ENCODE results near the gene MUC13.

MUC13 gene

GRCh38 chr3:124878561-124879336, 55.8 kb downstream of the MUC13 start:
- H3K36me3 ChIP-seq (ENCODE audit: control insufficient read depth in 1 of 2, insufficient read depth in 2 of 2, low read length in 2 of 2), result no peaks in the 10 kb centered on the region
- peak overlapping the region in 1 of 2 donors; percentile 1 for H3K4me3 ChIP-seq (ENCODE audit: low read depth in 1 of 2, low read length in 2 of 2)
- H3K4me1 ChIP-seq (ENCODE audit: control insufficient read depth in 1 of 2, insufficient read depth in 2 of 2, low read length in 2 of 2), result peaks cover 25 to 27% of the 10 kb centered on the region in 2 donors
- no peak overlapping the region for H3K9ac ChIP-seq (ENCODE audit: low read depth in 1 of 2, low read length in 2 of 2)
- no peak overlapping the region for H3K27ac ChIP-seq (ENCODE audit: low read depth, low read length)
- no peaks in the 10 kb centered on the region for H3K27me3 ChIP-seq (ENCODE audit: control insufficient read depth in 1 of 2, insufficient read depth in 2 of 2, low read length in 2 of 2)
- no peaks in the 10 kb centered on the region for H3K9me3 ChIP-seq (ENCODE audit: control insufficient read depth in 1 of 2, low read length in 2 of 2)

DNA sequence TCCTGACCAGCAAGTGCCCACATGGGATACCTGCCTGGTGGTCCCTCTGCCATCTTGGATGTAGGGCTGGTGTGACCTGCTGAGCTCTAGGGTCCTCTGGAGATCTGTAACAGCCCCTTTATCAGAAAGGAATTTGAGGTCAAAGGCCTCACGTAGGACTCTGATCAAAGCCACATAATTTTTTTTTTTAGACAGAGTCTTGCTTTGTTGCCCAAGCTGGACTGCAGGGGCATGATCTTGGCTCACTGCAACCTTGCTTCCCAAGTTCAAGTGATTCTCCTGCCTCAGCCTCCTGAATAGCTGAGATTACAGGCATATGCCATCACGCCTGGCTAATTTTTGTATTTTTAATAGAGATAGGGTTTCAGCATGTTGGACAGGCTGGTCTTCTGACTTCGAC, 56.9 kb downstream of the MUC13 start:
- no peak overlapping the region for H3K9ac ChIP-seq (ENCODE audit: low read depth in 1 of 2, low read length in 2 of 2)
- H3K27ac ChIP-seq (ENCODE audit: low read depth, low read length), result no peak overlapping the region
- H3K4me1 ChIP-seq (ENCODE audit: control insufficient read depth in 1 of 2, insufficient read depth in 2 of 2, low read length in 2 of 2), result peaks cover 25 to 27% of the 10 kb centered on the region in 2 donors
- H3K9me3 ChIP-seq (ENCODE audit: control insufficient read depth in 1 of 2, low read length in 2 of 2), result no peaks in the 10 kb centered on the region
- H3K27me3 ChIP-seq (ENCODE audit: control insufficient read depth in 1 of 2, insufficient read depth in 2 of 2, low read length in 2 of 2), result no peaks in the 10 kb centered on the region
- H3K36me3 ChIP-seq (ENCODE audit: control insufficient read depth in 1 of 2, insufficient read depth in 2 of 2, low read length in 2 of 2), result no peaks in the 10 kb centered on the region
- no peak overlapping the region for H3K4me3 ChIP-seq (ENCODE audit: low read depth in 1 of 2, low read length in 2 of 2)

DNA sequence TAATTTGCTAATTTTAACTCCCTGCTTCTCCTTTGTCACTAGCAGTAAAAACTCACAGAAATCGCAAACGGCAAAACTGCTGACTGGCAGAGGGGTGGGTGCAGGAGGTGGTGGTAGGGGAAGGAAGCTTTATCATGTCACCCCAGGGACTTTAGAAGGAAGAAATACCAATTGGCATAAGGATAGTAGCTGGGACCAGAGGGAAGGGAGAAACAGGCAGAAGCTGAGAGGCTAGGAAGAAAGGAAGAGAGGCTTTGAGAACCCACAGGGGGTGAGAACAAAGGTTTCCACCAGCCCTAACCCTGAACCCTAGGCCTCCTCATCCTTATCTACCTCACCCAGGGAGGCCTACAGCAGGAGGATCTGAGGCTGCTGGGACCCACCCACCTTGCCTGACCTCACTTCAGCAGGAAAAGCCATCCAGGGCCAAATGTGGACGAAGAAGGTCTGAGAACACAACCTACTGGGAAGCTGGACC, 58.1 kb downstream of the MUC13 start:
- Histone ChIP-seq H3K4me1 (ENCODE audit: control insufficient read depth in 1 of 2, insufficient read depth in 2 of 2, low read length in 2 of 2) (peaks cover 25 to 27% of the 10 kb centered on the region in 2 donors), H3K36me3 (ENCODE audit: control insufficient read depth in 1 of 2, insufficient read depth in 2 of 2, low read length in 2 of 2) (no peaks in the 10 kb centered on the region), H3K4me3 (ENCODE audit: low read depth in 1 of 2, low read length in 2 of 2) (no peak overlapping the region), H3K9me3 (ENCODE audit: control insufficient read depth in 1 of 2, low read length in 2 of 2) (no peaks in the 10 kb centered on the region), H3K27me3 (ENCODE audit: control insufficient read depth in 1 of 2, insufficient read depth in 2 of 2, low read length in 2 of 2) (no peaks in the 10 kb centered on the region), H3K27ac (ENCODE audit: low read depth, low read length) (no peak overlapping the region), H3K9ac (ENCODE audit: low read depth in 1 of 2, low read length in 2 of 2) (no peak overlapping the region)

- H3K36me3 ChIP-seq (ENCODE audit: control insufficient read depth in 1 of 2, insufficient read depth in 2 of 2, low read length in 2 of 2), result no peaks in the 10 kb centered on the region
- H3K9ac ChIP-seq (ENCODE audit: low read depth in 1 of 2, low read length in 2 of 2), result no peak overlapping the region
- no peaks in the 10 kb centered on the region for H3K27me3 ChIP-seq (ENCODE audit: control insufficient read depth in 1 of 2, insufficient read depth in 2 of 2, low read length in 2 of 2)
- peaks cover 10 to 13% of the 10 kb centered on the region in 2 donors for H3K4me1 ChIP-seq (ENCODE audit: control insufficient read depth in 1 of 2, insufficient read depth in 2 of 2, low read length in 2 of 2)
- no peaks in the 10 kb centered on the region for H3K9me3 ChIP-seq (ENCODE audit: control insufficient read depth in 1 of 2, low read length in 2 of 2)
- no peak overlapping the region for H3K4me3 ChIP-seq (ENCODE audit: low read depth in 1 of 2, low read length in 2 of 2)
- no peak overlapping the region for H3K27ac ChIP-seq (ENCODE audit: low read depth, low read length)
These were observed 61.3 kb downstream of the MUC13 start for GRCh38 chr3:124873226-124873625.

DNA sequence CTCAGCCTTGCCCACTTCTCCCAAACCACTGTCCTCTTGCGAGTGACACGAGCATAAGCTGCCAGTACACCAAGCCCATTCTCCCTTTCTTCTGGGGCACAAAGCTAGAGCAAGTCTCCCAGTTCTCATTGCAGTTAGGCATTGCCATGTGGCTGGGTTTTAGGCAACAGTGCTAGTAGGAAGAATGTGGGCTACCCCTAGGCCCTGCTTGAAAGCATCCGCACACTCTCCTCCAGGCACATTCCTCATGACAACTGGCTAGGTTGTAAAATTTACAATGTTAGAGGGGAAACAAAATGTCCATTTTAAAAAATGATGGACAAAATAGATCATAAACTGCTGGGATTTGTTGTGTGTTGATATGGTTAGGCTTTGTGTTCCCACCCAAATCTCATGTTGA, 67.0 kb downstream of the MUC13 start:
- Histone ChIP-seq H3K36me3 (ENCODE audit: control insufficient read depth in 1 of 2, insufficient read depth in 2 of 2, low read length in 2 of 2) (peaks cover 0 to 7% of the 10 kb centered on the region in 2 donors), H3K27ac (ENCODE audit: low read depth, low read length) (no peak overlapping the region), H3K4me1 (ENCODE audit: control insufficient read depth in 1 of 2, insufficient read depth in 2 of 2, low read length in 2 of 2) (peaks cover 8 to 12% of the 10 kb centered on the region in 2 donors), H3K27me3 (ENCODE audit: control insufficient read depth in 1 of 2, insufficient read depth in 2 of 2, low read length in 2 of 2) (no peaks in the 10 kb centered on the region), H3K4me3 (ENCODE audit: low read depth in 1 of 2, low read length in 2 of 2) (no peak overlapping the region), H3K9me3 (ENCODE audit: control insufficient read depth in 1 of 2, low read length in 2 of 2) (no peaks in the 10 kb centered on the region), H3K9ac (ENCODE audit: low read depth in 1 of 2, low read length in 2 of 2) (no peak overlapping the region)

- Histone ChIP-seq H3K4me1 (ENCODE audit: control insufficient read depth in 1 of 2, insufficient read depth in 2 of 2, low read length in 2 of 2) (peaks cover 16 to 25% of the 10 kb centered on the region in 2 donors), H3K27me3 (ENCODE audit: control insufficient read depth in 1 of 2, insufficient read depth in 2 of 2, low read length in 2 of 2) (no peaks in the 10 kb centered on the region), H3K36me3 (ENCODE audit: control insufficient read depth in 1 of 2, insufficient read depth in 2 of 2, low read length in 2 of 2) (peaks cover 0 to 7% of the 10 kb centered on the region in 2 donors), H3K9ac (ENCODE audit: low read depth in 1 of 2, low read length in 2 of 2) (no peak overlapping the region), H3K4me3 (ENCODE audit: low read depth in 1 of 2, low read length in 2 of 2) (no peak overlapping the region), H3K27ac (ENCODE audit: low read depth, low read length) (no peak overlapping the region), H3K9me3 (ENCODE audit: control insufficient read depth in 1 of 2, low read length in 2 of 2) (no peaks in the 10 kb centered on the region)
These were observed 72.5 kb downstream of the MUC13 start for GRCh38 chr3:124862006-124862405.

DNA sequence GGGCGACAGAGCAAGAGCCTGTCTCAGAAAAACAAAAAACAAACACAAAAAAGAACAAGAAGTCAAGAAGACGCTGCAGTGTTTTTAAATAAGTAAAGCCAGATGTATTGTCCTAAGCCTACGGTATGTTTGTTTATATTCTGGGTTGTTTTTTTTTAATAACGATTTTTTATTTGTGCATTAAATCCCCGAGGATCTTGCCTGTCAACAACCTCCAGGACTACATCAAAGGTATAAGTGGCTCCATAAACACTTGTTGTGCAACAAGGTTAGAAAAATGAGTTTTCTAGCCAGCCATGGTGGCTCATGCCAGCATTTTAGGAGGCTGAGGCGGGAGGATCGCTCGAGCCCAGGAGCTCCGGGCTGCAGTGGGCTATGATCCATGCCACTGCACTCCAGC, 73.5 kb downstream of the MUC13 start:
- H3K4me1 ChIP-seq (ENCODE audit: control insufficient read depth in 1 of 2, insufficient read depth in 2 of 2, low read length in 2 of 2), result peaks cover 16 to 25% of the 10 kb centered on the region in 2 donors
- H3K27me3 ChIP-seq (ENCODE audit: control insufficient read depth in 1 of 2, insufficient read depth in 2 of 2, low read length in 2 of 2), result no peaks in the 10 kb centered on the region
- H3K36me3 ChIP-seq (ENCODE audit: control insufficient read depth in 1 of 2, insufficient read depth in 2 of 2, low read length in 2 of 2), result peaks cover 0 to 4% of the 10 kb centered on the region in 2 donors
- H3K27ac ChIP-seq (ENCODE audit: low read depth, low read length), result no peak overlapping the region
- H3K4me3 ChIP-seq (ENCODE audit: low read depth in 1 of 2, low read length in 2 of 2), result no peak overlapping the region
- no peak overlapping the region for H3K9ac ChIP-seq (ENCODE audit: low read depth in 1 of 2, low read length in 2 of 2)
- no peaks in the 10 kb centered on the region for H3K9me3 ChIP-seq (ENCODE audit: control insufficient read depth in 1 of 2, low read length in 2 of 2)

GRCh38 chr3:124860599-124860998, 74.0 kb downstream of the MUC13 start:
- peaks cover 0 to 4% of the 10 kb centered on the region in 2 donors for H3K36me3 ChIP-seq (ENCODE audit: control insufficient read depth in 1 of 2, insufficient read depth in 2 of 2, low read length in 2 of 2)
- no peaks in the 10 kb centered on the region for H3K9me3 ChIP-seq (ENCODE audit: control insufficient read depth in 1 of 2, low read length in 2 of 2)
- H3K4me3 ChIP-seq (ENCODE audit: low read depth in 1 of 2, low read length in 2 of 2), result no peak overlapping the region
- no peak overlapping the region for H3K9ac ChIP-seq (ENCODE audit: low read depth in 1 of 2, low read length in 2 of 2)
- no peak overlapping the region for H3K27ac ChIP-seq (ENCODE audit: low read depth, low read length)
- H3K4me1 ChIP-seq (ENCODE audit: control insufficient read depth in 1 of 2, insufficient read depth in 2 of 2, low read length in 2 of 2), result peaks cover 16 to 25% of the 10 kb centered on the region in 2 donors
- H3K27me3 ChIP-seq (ENCODE audit: control insufficient read depth in 1 of 2, insufficient read depth in 2 of 2, low read length in 2 of 2), result no peaks in the 10 kb centered on the region

GRCh38 chr3:124859025-124859424, 75.5 kb downstream of the MUC13 start:
- H3K4me3 ChIP-seq (ENCODE audit: low read depth in 1 of 2, low read length in 2 of 2), result no peak overlapping the region
- no peaks in the 10 kb centered on the region for H3K27me3 ChIP-seq (ENCODE audit: control insufficient read depth in 1 of 2, insufficient read depth in 2 of 2, low read length in 2 of 2)
- no peaks in the 10 kb centered on the region for H3K9me3 ChIP-seq (ENCODE audit: control insufficient read depth in 1 of 2, low read length in 2 of 2)
- no peak overlapping the region for H3K27ac ChIP-seq (ENCODE audit: low read depth, low read length)
- peaks cover 0 to 4% of the 10 kb centered on the region in 2 donors for H3K36me3 ChIP-seq (ENCODE audit: control insufficient read depth in 1 of 2, insufficient read depth in 2 of 2, low read length in 2 of 2)
- no peak overlapping the region for H3K9ac ChIP-seq (ENCODE audit: low read depth in 1 of 2, low read length in 2 of 2)
- peaks cover 16 to 25% of the 10 kb centered on the region in 2 donors for H3K4me1 ChIP-seq (ENCODE audit: control insufficient read depth in 1 of 2, insufficient read depth in 2 of 2, low read length in 2 of 2)

DNA sequence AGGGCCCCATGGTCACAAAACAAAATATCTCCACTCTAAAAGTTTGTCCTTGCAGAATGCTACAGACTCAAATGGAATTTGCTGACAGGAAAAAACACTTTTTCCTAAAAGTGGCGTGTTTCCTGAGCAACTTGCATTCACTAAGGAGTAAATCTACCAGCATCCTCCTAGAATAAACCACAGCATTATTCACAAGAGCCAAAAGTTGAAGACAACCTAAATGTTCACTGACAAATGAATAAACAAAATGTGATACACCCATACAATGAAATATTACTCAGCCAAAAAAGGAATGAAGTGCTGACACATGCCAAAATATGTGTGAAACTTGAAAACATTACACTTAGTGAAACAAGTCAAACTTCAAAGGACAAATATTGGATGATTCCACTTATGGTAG, 76.3 kb downstream of the MUC13 start:
- H3K36me3 ChIP-seq (ENCODE audit: control insufficient read depth in 1 of 2, insufficient read depth in 2 of 2, low read length in 2 of 2), result peaks cover 0 to 4% of the 10 kb centered on the region in 2 donors
- H3K4me3 ChIP-seq (ENCODE audit: low read depth in 1 of 2, low read length in 2 of 2), result no peak overlapping the region
- no peaks in the 10 kb centered on the region for H3K9me3 ChIP-seq (ENCODE audit: control insufficient read depth in 1 of 2, low read length in 2 of 2)
- peaks cover 16 to 21% of the 10 kb centered on the region in 2 donors for H3K4me1 ChIP-seq (ENCODE audit: control insufficient read depth in 1 of 2, insufficient read depth in 2 of 2, low read length in 2 of 2)
- H3K27ac ChIP-seq (ENCODE audit: low read depth, low read length), result no peak overlapping the region
- H3K9ac ChIP-seq (ENCODE audit: low read depth in 1 of 2, low read length in 2 of 2), result no peak overlapping the region
- H3K27me3 ChIP-seq (ENCODE audit: control insufficient read depth in 1 of 2, insufficient read depth in 2 of 2, low read length in 2 of 2), result no peaks in the 10 kb centered on the region

Measured in duodenal mucosa (tissue), 2 donors.